NCI-H1417 treated with DMSO at 0.1 percent for 48 hours (cell line): ENCODE results near the gene HEBP1.

Source experiments
- DNase-seq: peaks from one replicate; lab custom pipeline; 2025; lab: John Stamatoyannopoulos, UW

Gene HEBP1

GRCh38 chr12:12990700-12991468, 9.2 kb downstream of the HEBP1 start:
- no peak for DNase-seq

GRCh38 chr12:12987421-12987820, 12.6 kb downstream of the HEBP1 start:
- no peak for DNase-seq

GRCh38 chr12:12986775-12987331, 13.2 kb downstream of the HEBP1 start:
- no peak for DNase-seq

DNA sequence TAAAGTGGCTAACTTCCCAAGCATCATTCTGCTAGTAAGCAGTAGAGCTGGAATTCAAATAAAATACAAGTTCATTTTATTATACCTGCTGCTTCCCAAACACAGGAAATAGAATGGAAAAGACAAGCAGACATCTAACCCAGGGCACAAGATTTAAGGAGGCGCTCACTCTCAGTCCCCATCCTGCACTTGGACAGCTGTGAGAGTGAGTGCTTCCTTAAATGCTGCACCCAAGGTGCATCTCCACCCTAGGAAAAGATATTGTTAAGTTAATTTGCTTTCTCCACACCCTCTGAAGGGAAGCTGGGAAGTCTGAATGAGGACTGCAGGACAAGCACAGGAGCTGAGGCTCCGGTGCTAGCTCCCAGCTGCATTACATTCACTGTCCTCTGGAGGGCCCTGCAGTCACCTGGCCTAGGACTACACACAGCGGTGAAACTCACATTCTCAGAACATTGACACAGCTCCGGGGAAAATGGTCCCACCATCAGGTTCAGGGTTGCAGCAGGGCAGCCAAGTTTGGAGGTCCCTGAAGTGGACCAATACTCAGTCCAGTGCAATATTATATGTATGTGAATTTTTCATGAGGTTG, 14.2 kb downstream of the HEBP1 start:
- no peak for DNase-seq

GRCh38 chr12:12984149-12984548, 15.9 kb downstream of the HEBP1 start:
- DNase-seq, result no peak

- DNase-seq, result peak; percentile 22
These were observed 16.5 kb downstream of the HEBP1 start for GRCh38 chr12:12983420-12984035.

GRCh38 chr12:12982331-12982730, 17.7 kb downstream of the HEBP1 start:
- DNase-seq, result no peak

GRCh38 chr12:12979731-12980259, 20.3 kb downstream of the HEBP1 start:
- no peak for DNase-seq

DNA sequence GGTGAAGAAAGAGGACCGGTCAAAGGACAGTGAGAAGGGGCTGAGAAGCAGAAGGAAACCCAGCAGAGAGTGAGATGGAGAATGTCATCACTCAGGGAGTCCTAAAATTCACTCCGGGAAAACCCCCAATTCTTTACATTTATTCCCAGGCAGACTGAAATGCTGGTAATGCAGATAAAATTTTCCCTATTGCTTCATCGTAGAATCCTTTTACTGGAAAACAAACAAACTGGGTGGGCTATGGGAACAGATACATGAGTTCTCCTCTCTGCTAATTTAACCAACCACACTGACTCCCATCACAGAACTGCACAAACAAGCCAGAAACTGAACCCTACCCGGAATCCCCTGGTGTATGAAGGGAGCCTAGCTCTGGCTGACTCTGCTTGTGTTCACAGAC, 20.9 kb downstream of the HEBP1 start:
- DNase-seq, result no peak

- no peak for DNase-seq
These were observed 22.8 kb downstream of the HEBP1 start for GRCh38 chr12:12977231-12977630.

DNA sequence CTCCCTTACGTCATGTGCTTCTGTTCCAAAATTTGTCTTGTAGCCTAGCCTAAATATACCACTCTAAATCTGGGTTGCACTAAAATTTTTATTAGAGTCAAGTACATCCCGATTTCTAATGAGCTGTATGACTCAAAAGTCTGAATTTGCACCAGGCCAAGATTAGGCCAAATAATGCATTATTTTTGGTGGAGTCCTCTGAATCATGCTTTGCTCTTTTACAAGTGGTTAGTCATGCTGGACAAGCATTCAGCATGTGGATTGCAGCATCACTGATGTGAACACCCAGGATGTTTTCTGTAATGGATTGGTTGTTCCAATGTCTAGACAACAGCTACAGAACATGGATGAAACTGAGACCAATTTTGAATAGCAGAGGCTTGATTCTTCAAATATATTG, 23.7 kb downstream of the HEBP1 start:
- no peak for DNase-seq

- DNase-seq, result no peak
These were observed 24.6 kb downstream of the HEBP1 start for GRCh38 chr12:12975322-12976077.

GRCh38 chr12:12974211-12974610, 25.9 kb downstream of the HEBP1 start:
- DNase-seq, result no peak

DNA sequence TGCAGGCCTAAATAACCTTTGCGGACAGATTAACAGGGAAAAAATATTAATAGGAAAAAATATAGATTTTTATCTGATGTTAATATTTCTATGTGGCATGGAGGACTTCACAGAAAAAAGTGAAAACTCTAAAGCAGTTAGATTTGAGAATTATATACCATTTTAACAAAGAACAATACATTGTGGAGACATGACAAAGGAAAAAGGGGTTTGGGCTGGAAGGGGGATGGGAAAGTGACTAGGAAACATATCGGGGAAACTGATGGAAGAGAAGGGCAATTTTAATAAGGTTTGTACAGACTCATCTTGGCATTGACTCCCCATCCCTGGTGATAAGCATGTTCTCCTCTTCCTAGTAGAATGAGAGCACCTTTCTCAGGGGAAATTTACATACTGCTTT, 27.0 kb downstream of the HEBP1 start:
- no peak for DNase-seq

GRCh38 chr12:12965836-12966235, 34.2 kb downstream of the HEBP1 start:
- no peak for DNase-seq

GRCh38 chr12:12964255-12964654, 35.8 kb downstream of the HEBP1 start:
- no peak for DNase-seq

DNA sequence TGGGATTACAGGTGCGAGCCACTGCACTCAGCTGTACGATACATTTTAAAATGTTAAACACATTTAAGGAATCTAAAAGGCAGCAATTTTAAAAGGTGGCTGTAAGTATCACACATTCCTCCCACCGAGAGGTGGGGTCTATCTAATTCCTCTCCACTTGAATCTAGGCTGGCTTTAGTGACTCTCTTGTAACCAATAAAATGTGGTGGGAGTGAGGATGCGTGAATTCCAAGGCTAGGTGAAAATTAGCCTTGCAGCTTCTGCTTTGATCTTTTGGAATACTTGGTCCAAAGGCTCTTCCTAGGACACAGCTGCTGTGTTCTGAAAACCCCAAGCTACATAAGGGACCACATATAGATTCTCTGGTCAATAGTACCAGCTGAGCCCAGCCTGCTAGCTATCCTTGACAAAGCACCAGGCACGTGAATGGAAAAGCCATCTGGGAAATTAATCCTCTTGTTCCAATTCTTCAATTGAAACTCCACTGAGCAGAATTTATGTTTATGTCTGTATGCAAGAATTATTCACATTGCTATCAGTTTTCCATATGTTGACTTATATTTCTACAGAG, 39.3 kb downstream of the HEBP1 start:
- no peak for DNase-seq

GRCh38 chr12:12958886-12959285, 41.2 kb downstream of the HEBP1 start:
- no peak for DNase-seq

DNA sequence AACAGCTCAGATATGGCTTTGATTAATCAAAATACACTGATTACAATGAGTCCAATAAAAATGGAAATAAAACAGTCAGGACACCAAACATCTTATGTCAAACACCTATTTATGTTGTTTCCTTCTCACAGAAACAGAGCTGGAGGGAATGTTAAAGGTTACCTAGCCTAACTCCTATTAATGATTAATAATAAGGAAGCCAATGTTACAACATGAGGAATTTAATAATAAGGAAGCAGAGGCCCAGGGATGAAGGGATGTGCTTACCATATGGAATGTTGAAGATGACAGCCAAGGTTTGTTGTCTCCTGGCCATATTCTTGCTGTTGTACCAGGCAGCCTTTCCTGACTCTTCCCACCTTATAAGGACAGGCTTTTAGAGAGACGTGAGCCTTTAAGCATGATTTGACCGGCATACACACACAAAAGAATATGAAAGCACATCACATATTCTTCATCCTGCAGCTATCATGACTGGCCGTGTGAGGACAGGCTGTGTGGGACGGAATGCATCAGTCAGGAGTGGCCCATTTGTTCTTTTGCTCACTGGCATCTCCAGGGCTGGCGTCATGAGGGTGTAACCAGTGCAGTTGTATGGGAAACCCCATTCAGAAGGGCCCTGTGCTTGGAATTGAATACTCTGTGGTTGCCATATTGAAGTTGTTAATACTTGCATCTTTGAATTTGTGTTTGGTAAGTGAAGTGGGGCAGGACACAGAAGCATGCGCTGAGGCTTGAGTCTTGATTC, 45.0 kb downstream of the HEBP1 start:
- no peak for DNase-seq

- DNase-seq, result no peak
These were observed 45.7 kb downstream of the HEBP1 start for GRCh38 chr12:12954356-12954755.

DNA sequence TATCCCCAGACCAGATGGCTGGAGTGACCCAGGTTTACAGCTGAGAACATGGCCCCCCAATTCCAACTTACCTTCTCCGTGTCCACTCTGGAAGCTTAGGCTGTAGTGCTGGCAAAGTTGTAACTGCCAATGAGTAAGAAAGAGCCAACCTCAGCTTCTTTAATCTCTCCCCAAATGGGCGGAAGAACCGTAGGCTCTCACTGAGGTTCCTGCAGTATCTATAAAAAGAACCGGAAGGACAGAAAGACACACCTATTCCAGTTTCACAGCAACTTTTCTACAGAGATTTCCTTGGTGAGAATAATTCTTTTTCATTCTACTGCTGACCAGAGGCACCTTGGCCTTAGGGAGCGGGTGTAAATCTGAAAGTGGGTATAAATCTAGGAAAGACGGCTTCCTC, 48.0 kb downstream of the HEBP1 start, which contains the start of gene GPRC5D:
Gene GPRC5D, minus strand, starts transcription at position 135 of the 400 bp plus-strand sequence. CDS start 1,786 bp downstream, outside the sequence.
- no peak for DNase-seq
